ENCODE results near the gene KRT25.

- TF ChIP-seq POLR2A (IDR thresholded peaks at IDR 0.05; ENCODE audit: low read depth, low read length) (no peak), POLR2AphosphoS5 (IDR thresholded peaks at IDR 0.05; ENCODE audit: low read depth, low read length) (no peak), SPI1 (IDR thresholded peaks at IDR 0.05; ENCODE audit: low read depth, low read length) (no peak), TAF1 (IDR thresholded peaks at IDR 0.05; ENCODE audit: low read depth, low read length) (no peak)
Measured at GRCh38 chr17:40730970-40731369, 24.2 kb downstream of the KRT25 start.
